CD4-positive, alpha-beta memory T cell (primary cell): ENCODE data around the gene STMP1. TPM values are rescaled to one million over a fixed set of nuclear protein-coding genes. Genes with fewer than 3 reads are reported as not detected.
A peak's percentile ranks its signal among the peaks of the same experiment; 100 is the strongest.

Experiments
- CTCF ChIA-PET: fragments of 350-600 bp; sonication (Branson Sonifier 250); formaldehyde crosslinking; loops from one replicate; lab custom pipeline; 2021; ENCODE audit warnings: inconsistent platforms; ENCODE audit not compliant: partially characterized antibody; lab: Charles Lee
- POLR2A ChIA-PET: fragments of 350-600 bp; sonication (Branson Sonifier 250); formaldehyde crosslinking; loops from one replicate; lab custom pipeline; 2021; ENCODE audit not compliant: partially characterized antibody; lab: Charles Lee
- DNase-seq, 5 donors: peaks; one replicate each; pipeline versions ENCODE4 v3.0.0 to v3.0.0-alpha.2; 2020 to 2022; ENCODE audit warnings: mixed read lengths in 1 of 5
- H3K27ac ChIP-seq: one replicate; pipeline ENCODE4 v1.7.0; 2013; ENCODE audit warnings: low read depth, low read length
- H3K27me3 ChIP-seq: 2 replicates; pipeline ENCODE4 v1.7.0; 2013; ENCODE audit warnings: mild to moderate bottlenecking, low read length, moderate library complexity; ENCODE audit not compliant: insufficient read depth
- H3K36me3 ChIP-seq: 2 replicates; pipeline ENCODE4 v1.7.0; 2013; ENCODE audit warnings: mild to moderate bottlenecking, low read length, moderate library complexity; ENCODE audit not compliant: insufficient read depth
- H3K4me1 ChIP-seq: 2 replicates; pipeline ENCODE4 v1.7.0; 2013; ENCODE audit warnings: mild to moderate bottlenecking, low read length, moderate library complexity; ENCODE audit not compliant: insufficient read depth
- H3K4me3 ChIP-seq, 2 donors: one replicate each; pipeline ENCODE4 v1.7.0; 2013; ENCODE audit warnings: low read length in 2 of 2, mild to moderate bottlenecking in 1 of 2
- H3K9me3 ChIP-seq, 2 donors: one replicate each; pipeline ENCODE4 v1.7.0; 2013; ENCODE audit warnings: low read length in 2 of 2, control low read depth in 1 of 2; ENCODE audit not compliant: control insufficient read depth in 1 of 2
- H3K27ac Mint-ChIP-seq, 7 donors: one replicate each; pipeline ENCODE4 v1.8.0; 2020 to 2021; ENCODE audit warnings: mixed read lengths in 7 of 7, mild to moderate bottlenecking in 6 of 7, inconsistent platforms in 3 of 7, moderate library complexity in 3 of 7
- H3K27me3 Mint-ChIP-seq, 2 donors: one replicate each; pipeline ENCODE4 v1.8.0; 2020 to 2021; ENCODE audit warnings: mixed read lengths in 2 of 2
- H3K36me3 Mint-ChIP-seq, 2 donors: one replicate each; pipeline ENCODE4 v1.8.0; 2020 to 2021; ENCODE audit warnings: mixed read lengths in 2 of 2, inconsistent platforms in 1 of 2, mild to moderate bottlenecking in 1 of 2
- H3K4me1 Mint-ChIP-seq, 4 donors: one replicate each; pipeline ENCODE4 v1.8.0; 2020 to 2021; ENCODE audit warnings: mixed read lengths in 4 of 4, mild to moderate bottlenecking in 1 of 4
- H3K4me3 Mint-ChIP-seq, 8 donors: one replicate each; pipeline ENCODE4 v1.8.0; 2020 to 2021; ENCODE audit warnings: mixed read lengths in 8 of 8, mild to moderate bottlenecking in 7 of 8, moderate library complexity in 6 of 8, inconsistent platforms in 3 of 8
- H3K9me3 Mint-ChIP-seq, 8 donors: one replicate each; pipeline ENCODE4 v1.8.0; 2020 to 2021; ENCODE audit warnings: mixed read lengths in 8 of 8, mild to moderate bottlenecking in 5 of 8, inconsistent platforms in 3 of 8, moderate library complexity in 1 of 8
- intact Hi-C: fragments of 100-400 bp; cut with micrococcal nuclease; formaldehyde crosslinking; loops from one replicate; pipeline ENCODE4 v1.15.1; 2023
- polyA plus RNA-seq, 2 donors: library from polyadenylated mRNA; unstranded; fragments of 300-500 nt; fragmentation: Illumina TruSeq; gene quantifications; one replicate each; pipeline ENCODE4 v1.2.3, GENCODE V29; 2021
- total RNA-seq, 2 experiments: library from RNA; stranded (reverse); gene quantifications; one replicate each; pipeline ENCODE4 v1.2.3, GENCODE V29; 2021

The STMP1 gene
- total and polyA plus RNA-seq, 4 experiments from 2014 or later, result 29.5 to 59.2 (median 37.0) TPM

DNA sequence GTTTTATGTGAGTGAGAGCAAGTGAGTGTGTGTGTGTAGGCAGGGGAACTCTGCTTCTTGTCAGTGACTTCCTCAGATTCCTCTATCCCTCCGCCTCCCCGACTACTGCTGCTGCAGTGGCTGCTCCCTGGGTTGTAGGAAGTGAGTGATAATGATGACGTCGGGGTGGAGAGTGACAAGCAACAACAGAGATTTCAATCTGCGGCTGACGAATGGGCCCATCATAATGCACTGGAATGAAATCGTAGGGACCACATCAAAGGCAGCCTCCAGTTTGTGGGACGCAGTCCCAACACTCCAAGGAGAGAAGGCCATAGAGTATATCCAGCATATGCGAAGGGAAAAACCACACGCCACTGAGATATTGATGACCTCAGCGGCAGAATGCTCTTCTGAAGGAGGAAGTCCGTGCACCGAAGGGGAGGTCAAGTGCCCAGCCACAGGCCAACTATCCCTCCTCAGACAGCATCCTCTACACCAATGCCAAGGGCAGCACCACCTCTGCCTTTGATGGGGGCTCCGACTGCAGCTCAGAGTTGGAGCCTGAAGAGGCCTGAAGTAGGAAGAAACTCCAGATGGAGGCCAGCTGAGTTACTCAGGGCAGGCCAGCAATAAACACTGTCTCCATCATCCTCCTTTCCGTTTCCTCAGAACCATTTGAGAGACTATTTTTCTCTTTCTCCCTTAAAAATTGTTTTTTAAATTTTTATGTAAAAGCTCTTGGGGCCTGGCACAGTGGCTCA is 11.3 kb upstream of the STMP1 start:
- H3K36me3 ChIP-seq, result peaks cover 15% of the 10 kb centered on the region
- no peaks in the 10 kb centered on the region for H3K4me1 ChIP-seq
- H3K9me3 ChIP-seq, result no peaks in the 10 kb centered on the region
- no peaks in the 10 kb centered on the region for H3K9me3 Mint-ChIP-seq
- no peak overlapping the region for H3K27ac ChIP-seq
- H3K27me3 Mint-ChIP-seq, result no peaks in the 10 kb centered on the region
- DNase-seq, result no peak
- no peak overlapping the region for H3K4me3 ChIP-seq
- intact Hi-C loops, result no loop called here
- H3K36me3 Mint-ChIP-seq, result peaks cover 14 to 16% of the 10 kb centered on the region in 2 donors
- peaks cover 0 to 2% (median 0%) of the 10 kb centered on the region in 4 donors for H3K4me1 Mint-ChIP-seq
- ChIA-PET CTCF (interaction anchor here (0.6 to 1.6 kb wide), 2 partner anchors 375 to 480 kb away, joined by 3 read pairs; no protein-coding TSS in a partner anchor), POLR2A (interaction anchor here (1.0 kb wide), 1 partner anchor 490 kb away, joined by 3 read pairs; no protein-coding TSS in a partner anchor)
- no peaks in the 10 kb centered on the region for H3K27me3 ChIP-seq
- no peak overlapping the region for H3K4me3 Mint-ChIP-seq
- H3K27ac Mint-ChIP-seq, result peak overlapping the region in 1 of 7 donors; percentile 23

DNA sequence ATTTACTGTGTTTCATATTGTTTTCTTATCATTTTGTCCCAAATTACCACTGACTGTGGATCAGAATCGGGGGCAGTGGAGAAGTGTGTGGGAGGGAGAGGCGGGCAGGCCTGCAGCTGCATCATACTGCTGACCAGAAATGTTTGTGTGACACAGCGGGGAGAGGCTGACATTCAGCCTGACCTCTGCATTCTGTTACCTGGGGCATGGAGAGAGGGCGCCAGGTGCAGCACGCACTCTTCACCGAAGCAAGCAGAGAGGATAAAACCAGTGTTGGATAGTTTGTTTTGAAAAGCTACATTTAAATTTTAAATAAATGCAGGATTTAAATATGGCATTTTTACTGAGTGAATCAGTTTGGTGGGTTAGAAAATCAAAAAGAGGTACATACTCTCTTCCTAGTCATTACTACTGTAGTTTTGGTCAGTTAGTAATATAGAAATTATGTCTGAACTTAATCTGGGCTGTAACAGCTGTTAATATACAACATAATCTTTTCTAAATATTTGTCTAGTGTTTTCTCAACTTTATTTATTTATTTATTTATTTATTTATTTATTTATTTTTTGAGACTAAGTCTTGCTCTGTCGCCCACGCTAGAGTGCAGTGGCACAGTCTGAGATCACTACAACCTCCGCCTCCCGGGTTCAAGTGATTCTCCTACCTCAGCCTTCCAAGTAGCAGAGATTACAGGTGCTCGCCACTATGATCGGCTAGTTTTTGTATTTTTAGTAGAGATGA is 8.8 kb upstream of the STMP1 start:
- no peaks in the 10 kb centered on the region for H3K9me3 ChIP-seq
- no peak overlapping the region for H3K4me3 Mint-ChIP-seq
- H3K4me1 ChIP-seq, result no peaks in the 10 kb centered on the region
- no peak overlapping the region for H3K27ac Mint-ChIP-seq
- peaks cover 3 to 9% of the 10 kb centered on the region in 2 donors for H3K36me3 Mint-ChIP-seq
- ChIA-PET CTCF (interaction anchor here (1.0 to 1.8 kb wide), 2 partner anchors 9 to 379 kb away, joined by 3 to 6 read pairs; no protein-coding TSS in a partner anchor), POLR2A (no interaction called here)
- no peaks in the 10 kb centered on the region for H3K27me3 Mint-ChIP-seq
- no peaks in the 10 kb centered on the region for H3K36me3 ChIP-seq
- peaks cover 0 to 2% (median 0%) of the 10 kb centered on the region in 4 donors for H3K4me1 Mint-ChIP-seq
- DNase-seq, result no peak
- no peak overlapping the region for H3K4me3 ChIP-seq
- H3K27ac ChIP-seq, result no peak overlapping the region
- H3K9me3 Mint-ChIP-seq, result no peaks in the 10 kb centered on the region
- intact Hi-C loops, result no loop called here
- no peaks in the 10 kb centered on the region for H3K27me3 ChIP-seq

DNA sequence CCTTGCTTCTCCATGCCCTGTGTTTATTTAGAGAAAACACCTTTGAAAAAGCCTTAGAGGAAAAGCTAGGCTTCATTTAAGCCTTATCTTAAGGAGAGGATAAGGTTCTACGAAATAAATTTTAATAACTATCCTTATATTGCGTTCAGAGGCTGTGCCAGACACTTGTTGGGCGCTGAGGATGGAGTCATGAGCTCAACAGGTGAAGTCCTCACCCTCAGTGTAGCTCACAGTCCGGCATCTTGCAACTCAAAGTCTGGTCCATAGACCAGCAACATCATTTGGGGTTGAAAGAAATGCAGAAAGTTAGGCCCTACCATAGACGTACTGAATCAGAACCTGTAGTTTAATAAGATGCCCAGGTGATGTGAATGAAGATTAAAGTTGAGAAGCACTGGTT is 3.8 kb upstream of the STMP1 start:
- Histone ChIP-seq H3K4me1 (peaks cover 15% of the 10 kb centered on the region), H3K4me3 (no peak overlapping the region), H3K27ac (no peak overlapping the region), H3K9me3 (no peaks in the 10 kb centered on the region), H3K27me3 (no peaks in the 10 kb centered on the region), H3K36me3 (no peaks in the 10 kb centered on the region)
- POLR2A ChIA-PET, result no interaction called here
- peaks cover 7 to 22% (median 12%) of the 10 kb centered on the region in 4 donors for H3K4me1 Mint-ChIP-seq
- peaks cover 0 to 2% (median 0%) of the 10 kb centered on the region in 8 donors for H3K9me3 Mint-ChIP-seq
- intact Hi-C loops, result no loop called here
- DNase-seq, result no peak
- no peaks in the 10 kb centered on the region for H3K27me3 Mint-ChIP-seq
- H3K4me3 Mint-ChIP-seq, result no peak overlapping the region
- peaks cover 0 to 5% of the 10 kb centered on the region in 2 donors for H3K36me3 Mint-ChIP-seq
- CTCF ChIA-PET, result interaction anchor here (1.8 to 5.7 kb wide), 2 partner anchors 14 to 100 kb away, joined by 4 to 57 read pairs; no protein-coding TSS in a partner anchor
- H3K27ac Mint-ChIP-seq, result no peak overlapping the region

- peaks cover 11 to 30% (median 18%) of the 10 kb centered on the region in 4 donors for H3K4me1 Mint-ChIP-seq
- H3K27ac ChIP-seq, result no peak overlapping the region
- no peak for DNase-seq
- ChIA-PET POLR2A (interaction anchor here (0.7 kb wide), 1 partner anchor 380 kb away, joined by 3 read pairs; no protein-coding TSS in a partner anchor), CTCF (interaction anchor here (1.8 to 5.7 kb wide), 2 partner anchors 14 to 101 kb away, joined by 4 to 57 read pairs; no protein-coding TSS in a partner anchor)
- no peak overlapping the region for H3K4me3 ChIP-seq
- no peaks in the 10 kb centered on the region for H3K36me3 ChIP-seq
- peaks cover 0 to 5% of the 10 kb centered on the region in 2 donors for H3K36me3 Mint-ChIP-seq
- H3K9me3 ChIP-seq, result no peaks in the 10 kb centered on the region
- intact Hi-C loops, result no loop called here
- no peaks in the 10 kb centered on the region for H3K27me3 Mint-ChIP-seq
- H3K27me3 ChIP-seq, result no peaks in the 10 kb centered on the region
- H3K9me3 Mint-ChIP-seq, result peaks cover 0 to 2% (median 0%) of the 10 kb centered on the region in 8 donors
- no peak overlapping the region for H3K4me3 Mint-ChIP-seq
- H3K27ac Mint-ChIP-seq, result no peak overlapping the region
- H3K4me1 ChIP-seq, result peaks cover 23% of the 10 kb centered on the region
These were observed 3.0 kb upstream of the STMP1 start for GRCh38 chr7:135659159-135659846.

DNA sequence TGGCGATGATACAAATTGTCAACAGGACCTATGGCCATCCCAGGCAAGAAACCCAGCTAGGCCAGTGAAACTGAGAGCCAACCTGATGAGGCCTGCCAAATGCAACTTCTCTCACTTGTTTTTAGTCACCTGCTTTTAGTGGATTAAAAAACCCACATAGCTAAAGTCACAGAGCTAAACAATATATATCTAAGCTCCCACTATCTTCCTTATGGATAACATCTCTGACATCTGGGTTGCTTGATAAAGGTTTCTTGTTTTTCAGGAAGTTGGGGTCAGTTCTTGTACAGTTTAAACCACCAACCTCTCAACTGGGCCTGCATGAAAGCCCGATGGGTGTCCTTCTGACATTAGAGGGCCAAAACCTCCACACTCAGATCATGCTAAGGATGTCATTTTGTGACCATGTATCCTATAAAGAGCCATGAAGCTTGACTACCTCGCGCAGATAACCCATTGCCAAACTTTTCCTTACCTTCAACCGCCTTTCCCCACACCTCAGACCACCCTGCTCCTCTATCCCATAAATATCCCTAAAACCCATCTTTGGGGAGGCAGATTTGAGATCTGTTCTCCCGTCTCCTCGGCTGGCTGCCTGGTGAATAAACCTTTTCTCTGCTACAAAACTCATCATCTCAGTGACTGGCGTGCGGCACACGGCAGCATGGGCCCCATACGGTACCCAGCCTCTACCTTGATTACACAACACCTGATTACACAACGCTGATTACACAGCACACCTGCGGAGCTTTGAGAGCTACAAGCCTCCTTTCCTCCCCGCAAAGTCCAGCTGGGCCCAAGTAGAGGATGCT is 797 bp upstream of the STMP1 start:
- intact Hi-C loops, result loop anchor here (1.0 to 5.0 kb wide), 7 partner anchors 104 to 1345 kb away; partner anchors contain the start of genes CNOT4, MTPN, NUP205 and SLC35B4
- H3K4me1 Mint-ChIP-seq, result peaks cover 22 to 48% (median 33%) of the 10 kb centered on the region in 4 donors
- peaks cover 0 to 2% (median 0%) of the 10 kb centered on the region in 8 donors for H3K9me3 Mint-ChIP-seq
- peaks cover 0 to 5% of the 10 kb centered on the region in 2 donors for H3K36me3 Mint-ChIP-seq
- CTCF ChIA-PET, result interaction anchor here (0.7 to 5.7 kb wide), 11 partner anchors 10 to 380 kb away, joined by 3 to 57 read pairs (median 3); no protein-coding TSS in a partner anchor
- Histone ChIP-seq H3K27ac (peak overlapping the region; percentile 76), H3K27me3 (no peaks in the 10 kb centered on the region), H3K36me3 (no peaks in the 10 kb centered on the region), H3K4me1 (peaks cover 30% of the 10 kb centered on the region), H3K4me3 (peak overlapping the region; percentile 9 to 98), H3K9me3 (no peaks in the 10 kb centered on the region)
- peak overlapping the region; percentile 81 to 98 (median 90) for H3K27ac Mint-ChIP-seq
- POLR2A ChIA-PET, result interaction anchor here (0.6 to 1.9 kb wide), 7 partner anchors 9 to 682 kb away, joined by 3 to 8 read pairs (median 7); partner anchors contain the start of genes MTPN and NUP205
- H3K27me3 Mint-ChIP-seq, result no peaks in the 10 kb centered on the region
- peak in 2 of 5 donors; percentile 2 to 40 for DNase-seq
- peak overlapping the region; percentile 91 to 98 (median 96) for H3K4me3 Mint-ChIP-seq

DNA sequence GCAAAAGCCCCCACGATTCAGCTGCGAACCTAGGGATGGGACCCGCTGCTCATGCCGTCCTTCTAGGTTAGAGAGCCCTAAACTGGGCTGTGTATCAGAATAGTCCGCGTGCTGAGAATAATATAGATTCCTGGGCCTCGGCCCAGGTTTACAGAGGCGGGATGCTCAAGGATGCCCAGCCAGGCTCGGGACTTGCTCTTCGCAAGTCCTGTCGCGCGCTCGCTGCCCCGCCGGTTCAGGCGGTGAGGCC is 266 bp upstream of the STMP1 start:
- H3K4me1 ChIP-seq, result peaks cover 30% of the 10 kb centered on the region
- H3K9me3 ChIP-seq, result no peaks in the 10 kb centered on the region
- H3K9me3 Mint-ChIP-seq, result peaks cover 0 to 2% (median 0%) of the 10 kb centered on the region in 8 donors
- no peaks in the 10 kb centered on the region for H3K27me3 ChIP-seq
- H3K27ac ChIP-seq, result peak overlapping the region; percentile 76
- peak overlapping the region; percentile 83 to 98 (median 91) for H3K27ac Mint-ChIP-seq
- H3K27me3 Mint-ChIP-seq, result no peaks in the 10 kb centered on the region
- peak overlapping the region; percentile 9 to 98 for H3K4me3 ChIP-seq
- intact Hi-C loops, result loop anchor here (1.0 to 5.0 kb wide), 7 partner anchors 105 to 1345 kb away; partner anchors contain the start of genes CNOT4, MTPN, NUP205 and SLC35B4
- POLR2A ChIA-PET, result interaction anchor here (0.6 to 1.9 kb wide), 8 partner anchors 9 to 682 kb away, joined by 3 to 8 read pairs (median 6); partner anchors contain the start of gene NUP205
- CTCF ChIA-PET, result interaction anchor here (0.8 to 5.7 kb wide), 12 partner anchors 10 to 724 kb away, joined by 3 to 57 read pairs (median 4); no protein-coding TSS in a partner anchor
- peak overlapping the region; percentile 91 to 98 (median 96) for H3K4me3 Mint-ChIP-seq
- peaks cover 25 to 52% (median 38%) of the 10 kb centered on the region in 4 donors for H3K4me1 Mint-ChIP-seq
- H3K36me3 ChIP-seq, result no peaks in the 10 kb centered on the region
- DNase-seq, result no peak
- peaks cover 0 to 5% of the 10 kb centered on the region in 2 donors for H3K36me3 Mint-ChIP-seq
